ENCODE data around the gene RADIL. TPM values are rescaled to one million over a fixed set of nuclear protein-coding genes. Genes with fewer than 3 reads are reported as not detected.

Gene RADIL
- total and polyA plus RNA-seq, 3 donors from 2014 or later, result 24.3 to 29.7 (median 25.6) TPM

- Histone ChIP-seq H3K27me3 (no peaks in the 10 kb centered on the region), H3K4me3 (no peak overlapping the region), H3K9me3 (no peaks in the 10 kb centered on the region), H3K4me1 (no peaks in the 10 kb centered on the region), H3K36me3 (ENCODE audit: low read depth, missing control alignments) (no peaks in the 10 kb centered on the region), H3K27ac (no peak overlapping the region)
- TF ChIP-seq POLR2A (IDR thresholded peaks at IDR 0.05), result no peak
- TF ChIP-seq CTCF (IDR thresholded peaks at IDR 0.05), result no peak
- intact Hi-C loops (cut with DNase I; ENCODE audit: low total_unique reads), result no loop called here
- WGBS, 2 donors, result 89 to 90% methylated on average over 11 to 16 of the region's 16 CpGs
- no peak for DNase-seq
Observed at GRCh38 chr7:4783292-4783652, 100.2 kb downstream of the RADIL start.

DNA sequence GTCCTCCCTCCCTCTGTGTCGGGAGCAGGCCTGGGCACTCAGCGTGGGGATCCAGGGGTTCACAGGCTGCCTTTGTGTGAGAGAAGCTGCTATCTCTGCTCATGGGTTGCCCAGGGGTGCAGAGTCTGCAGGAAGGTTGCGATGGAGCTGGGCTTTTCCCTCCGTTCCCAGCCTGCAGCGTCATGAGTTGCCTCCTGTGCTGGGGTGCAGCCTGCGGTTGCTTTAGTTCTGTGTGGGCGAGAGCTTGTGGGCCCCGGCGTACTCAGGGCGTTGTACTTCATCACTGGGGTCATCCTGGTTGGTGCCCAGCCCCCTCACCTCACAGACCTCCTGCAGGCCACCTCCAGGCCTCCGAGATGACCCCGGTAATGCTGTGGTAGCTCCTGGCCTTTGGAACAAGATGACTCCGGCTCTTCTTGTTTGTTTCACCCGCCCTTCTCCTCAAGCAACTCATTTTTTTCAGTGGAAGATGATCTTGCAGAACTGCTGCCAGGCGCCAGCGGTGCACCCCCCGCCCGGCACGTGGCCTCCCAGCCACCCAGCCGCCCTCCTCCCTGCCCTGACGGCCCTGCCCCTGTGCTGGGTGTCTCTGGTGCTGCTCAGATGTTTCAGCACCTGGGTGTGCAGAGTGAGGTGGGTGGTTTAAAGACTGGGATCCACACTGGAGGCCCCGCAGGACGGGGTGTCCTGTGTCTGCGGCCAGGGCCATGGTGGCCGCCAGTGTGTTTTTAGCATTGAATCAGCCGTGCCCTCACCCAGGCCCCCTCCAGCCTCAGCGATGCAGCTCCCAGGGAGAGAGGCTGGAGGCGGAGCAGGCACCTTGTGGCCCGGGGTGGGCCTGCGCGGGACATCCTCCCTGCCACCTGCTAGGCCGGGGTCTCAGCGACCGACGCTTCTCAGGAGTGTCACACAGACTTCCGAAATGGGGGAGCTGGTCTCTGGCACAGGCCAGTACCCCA, 100.9 kb downstream of the RADIL start:
- Histone ChIP-seq H3K4me1 (peaks cover 6% of the 10 kb centered on the region), H3K27me3 (no peaks in the 10 kb centered on the region), H3K36me3 (ENCODE audit: low read depth, missing control alignments) (no peaks in the 10 kb centered on the region), H3K27ac (no peak overlapping the region), H3K4me3 (no peak overlapping the region), H3K9me3 (no peaks in the 10 kb centered on the region)
- WGBS, 2 donors, result 91 to 94% methylated on average over 23 to 35 of the region's 36 CpGs
- DNase-seq, result no peak
- TF ChIP-seq POLR2A (IDR thresholded peaks at IDR 0.05) (no peak), CTCF (IDR thresholded peaks at IDR 0.05) (no peak)
- intact Hi-C loops (cut with DNase I; ENCODE audit: low total_unique reads), result no loop called here

- no peak for DNase-seq
- Histone ChIP-seq H3K27me3 (no peaks in the 10 kb centered on the region), H3K27ac (no peak overlapping the region), H3K4me3 (no peak overlapping the region), H3K9me3 (no peaks in the 10 kb centered on the region), H3K4me1 (peaks cover 16% of the 10 kb centered on the region), H3K36me3 (ENCODE audit: low read depth, missing control alignments) (no peaks in the 10 kb centered on the region)
- WGBS, 2 donors, result 91% methylated on average over 11 to 27 of the region's 27 CpGs
- intact Hi-C loops (cut with DNase I; ENCODE audit: low total_unique reads), result no loop called here
- no peak for TF ChIP-seq POLR2A (IDR thresholded peaks at IDR 0.05)
- no peak for TF ChIP-seq CTCF (IDR thresholded peaks at IDR 0.05)
Observed at GRCh38 chr7:4781366-4782069, 102.0 kb downstream of the RADIL start.

GRCh38 chr7:4779118-4779517, 104.4 kb downstream of the RADIL start:
- intact Hi-C loops (cut with DNase I; ENCODE audit: low total_unique reads), result no loop called here
- 86 to 95% methylated on average over 5 of the region's 5 CpGs for WGBS, 2 donors

More at GRCh38 chr7:4779118-4779517, 104.4 kb downstream of the RADIL start:
- Histone ChIP-seq H3K36me3 (ENCODE audit: low read depth, missing control alignments) (no peaks in the 10 kb centered on the region), H3K4me3 (no peak overlapping the region), H3K27ac (no peak overlapping the region), H3K9me3 (no peaks in the 10 kb centered on the region), H3K4me1 (peaks cover 27% of the 10 kb centered on the region), H3K27me3 (no peaks in the 10 kb centered on the region)
- TF ChIP-seq CTCF (IDR thresholded peaks at IDR 0.05) (no peak), POLR2A (IDR thresholded peaks at IDR 0.05) (no peak)
- DNase-seq, result no peak
